Body of pancreas (tissue), 4 donors: ENCODE data around the gene ISCA1. TPM values are rescaled to one million over a fixed set of nuclear protein-coding genes. Genes with fewer than 3 reads are reported as not detected.

Experiments
- ATAC-seq: fragments of 150-250 bp; one replicate; pipeline ENCODE4 v1.9.1; 2016
- DNase-seq, 4 donors: peaks; one replicate each; pipeline ENCODE4 v3.0.0-alpha.2; 2019
- H3K27ac ChIP-seq, 4 donors: fragments of 200-600 bp; sonication (generic); 1 replicate in 3 of 4; 2 replicates in 1 of 4; pipeline versions ENCODE4 v1.5.1 to v1.6.1; 2016 to 2019; ENCODE audit warnings: mild to moderate bottlenecking in 1 of 4, mixed read lengths in 1 of 4, moderate library complexity in 1 of 4
- H3K27me3 ChIP-seq, 2 donors: fragments of 200-600 bp; sonication (generic); one replicate each; pipeline ENCODE4 v1.6.0; 2016; ENCODE audit warnings: mild to moderate bottlenecking in 1 of 2
- H3K36me3 ChIP-seq, 2 donors: fragments of 200-600 bp; sonication (generic); replicated peaks in 1 of 2; 2 replicates each; pipeline ENCODE4 v1.5.1; 2016; ENCODE audit warnings: low read depth in 2 of 2; ENCODE audit not compliant: insufficient read depth in 1 of 2
- H3K4me1 ChIP-seq: fragments of 200-600 bp; sonication (generic); one replicate; pipeline ENCODE4 v1.6.0; 2016
- H3K4me3 ChIP-seq, 2 donors: fragments of 200-600 bp; sonication (generic); 1 replicate in 1 of 2; 2 replicates in 1 of 2; pipeline ENCODE4 v1.5.1; 2016 to 2019
- H3K9me3 ChIP-seq, 3 donors: fragments of 200-600 bp; sonication (generic); 1 replicate in 2 of 3; 2 replicates in 1 of 3; pipeline ENCODE4 v1.5.1; 2016
- POLR2A ChIP-seq, 3 donors: fragments of 450-650 bp; IDR thresholded peaks; one replicate each; pipeline ENCODE4 v1.6.1; 2016; ENCODE audit warnings: antibody characterized with exemption in 3 of 3, mild to moderate bottlenecking in 2 of 3
- WGBS, 2 donors: methylation state at CpG; one replicate each; pipeline ENCODE4 v1.1.5; 2017; 5-methylcytosine and 5-hydroxymethylcytosine counted together
- intact Hi-C: fragments of 100-400 bp; cut with DNase I; formaldehyde crosslinking; loops from one replicate; pipeline ENCODE4 v1.15.1; 2023
- total RNA-seq, 2 donors: library from RNA; depleted of rRNA; stranded (reverse); fragments of >200 nt; gene quantifications; one replicate each; pipeline ENCODE4 v1.1.0, GENCODE V29; 2016
- TF ChIP-seq, protein P1 (sequence below), 7 experiments: fragments of 450-650 bp in 4 of 7; fragments of 200-600 bp in 3 of 7; sonication (generic) in 3 of 7; IDR thresholded peaks; one replicate each; pipeline ENCODE4 v1.5.1; 2016 to 2019; ENCODE audit warnings: antibody characterized with exemption in 7 of 7

The ISCA1 gene
- total RNA-seq, 2 donors from 2014 or later = 19.4 to 21.0 TPM

DNA sequence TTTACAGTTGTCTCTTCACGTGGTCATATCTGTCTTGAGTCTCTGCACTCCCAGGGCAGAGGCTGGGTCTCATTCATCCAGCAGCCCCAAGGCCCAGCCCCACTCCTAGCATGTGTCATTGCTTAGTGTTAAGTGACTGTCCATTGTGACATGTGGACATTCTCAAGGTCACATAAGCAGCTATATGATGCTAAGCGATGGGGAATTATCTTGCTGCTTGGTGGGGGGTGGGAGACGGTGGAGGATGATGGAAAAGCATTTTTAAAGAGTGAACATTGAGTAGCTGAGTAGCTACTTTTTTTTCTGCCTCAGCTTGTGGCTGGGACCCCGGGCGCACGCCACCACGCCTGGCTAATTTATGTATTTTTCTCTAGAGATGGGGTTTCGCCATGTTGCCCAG is 22.8 kb downstream of the ISCA1 start, which contains the start of gene C9orf153:
C9orf153 (minus strand) TSS at position 101 of the 400 bp plus-strand sequence. CDS start 30,054 bp downstream, outside the sequence.
- 85 to 86% methylated on average over 8 of the region's 8 CpGs for WGBS, 2 donors
- no peak within 1 kb of the TSS for H3K4me3 ChIP-seq
- H3K9me3 ChIP-seq = no peaks in the 10 kb centered on the region
- intact Hi-C loops = no loop called here
- TF ChIP-seq, protein P1, sequence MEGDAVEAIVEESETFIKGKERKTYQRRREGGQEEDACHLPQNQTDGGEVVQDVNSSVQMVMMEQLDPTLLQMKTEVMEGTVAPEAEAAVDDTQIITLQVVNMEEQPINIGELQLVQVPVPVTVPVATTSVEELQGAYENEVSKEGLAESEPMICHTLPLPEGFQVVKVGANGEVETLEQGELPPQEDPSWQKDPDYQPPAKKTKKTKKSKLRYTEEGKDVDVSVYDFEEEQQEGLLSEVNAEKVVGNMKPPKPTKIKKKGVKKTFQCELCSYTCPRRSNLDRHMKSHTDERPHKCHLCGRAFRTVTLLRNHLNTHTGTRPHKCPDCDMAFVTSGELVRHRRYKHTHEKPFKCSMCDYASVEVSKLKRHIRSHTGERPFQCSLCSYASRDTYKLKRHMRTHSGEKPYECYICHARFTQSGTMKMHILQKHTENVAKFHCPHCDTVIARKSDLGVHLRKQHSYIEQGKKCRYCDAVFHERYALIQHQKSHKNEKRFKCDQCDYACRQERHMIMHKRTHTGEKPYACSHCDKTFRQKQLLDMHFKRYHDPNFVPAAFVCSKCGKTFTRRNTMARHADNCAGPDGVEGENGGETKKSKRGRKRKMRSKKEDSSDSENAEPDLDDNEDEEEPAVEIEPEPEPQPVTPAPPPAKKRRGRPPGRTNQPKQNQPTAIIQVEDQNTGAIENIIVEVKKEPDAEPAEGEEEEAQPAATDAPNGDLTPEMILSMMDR (IDR thresholded peaks at IDR 0.05) = no peak
- TF ChIP-seq POLR2A (IDR thresholded peaks at IDR 0.05) = no peak
- H3K4me1 ChIP-seq = peaks cover 5% of the 10 kb centered on the region
- H3K36me3 ChIP-seq = peaks cover 0 to 6% of the 10 kb centered on the region in 2 donors
- ATAC-seq = no peak
- no peak for DNase-seq
- no peaks in the 10 kb centered on the region for H3K27me3 ChIP-seq
- H3K27ac ChIP-seq = no peak within 1 kb of the TSS

DNA sequence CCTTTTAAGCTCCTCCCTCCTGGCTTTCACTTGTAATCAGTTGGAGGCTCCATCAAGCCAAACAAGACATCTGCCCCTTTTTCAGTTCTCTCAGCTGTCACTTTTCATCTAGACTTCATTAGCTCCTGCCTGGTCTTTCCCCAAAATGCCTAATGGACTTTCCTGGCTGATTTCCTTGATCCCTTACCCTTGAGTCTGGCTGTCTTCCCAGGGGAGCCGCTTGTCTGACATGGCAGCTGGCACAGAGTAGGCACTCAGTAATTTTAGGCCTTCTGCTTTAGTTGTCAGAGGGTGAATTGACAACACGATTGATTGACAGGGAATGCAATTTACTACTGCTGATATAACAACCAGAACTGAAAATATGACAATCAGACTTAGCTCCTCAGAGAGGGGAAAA is 24.9 kb downstream of the ISCA1 start:
- H3K27me3 ChIP-seq = no peaks in the 10 kb centered on the region
- no peak overlapping the region for H3K27ac ChIP-seq
- H3K4me3 ChIP-seq = no peak overlapping the region
- H3K9me3 ChIP-seq = no peaks in the 10 kb centered on the region
- no peak for TF ChIP-seq POLR2A (IDR thresholded peaks at IDR 0.05)
- TF ChIP-seq, protein P1 (IDR thresholded peaks at IDR 0.05) = no peak
- WGBS, 2 donors = 55 to 84% methylated on average over 2 of the region's 2 CpGs
- no peaks in the 10 kb centered on the region for H3K36me3 ChIP-seq
- peaks cover 5% of the 10 kb centered on the region for H3K4me1 ChIP-seq
- no peak for DNase-seq
- ATAC-seq = no peak
- intact Hi-C loops = no loop called here

DNA sequence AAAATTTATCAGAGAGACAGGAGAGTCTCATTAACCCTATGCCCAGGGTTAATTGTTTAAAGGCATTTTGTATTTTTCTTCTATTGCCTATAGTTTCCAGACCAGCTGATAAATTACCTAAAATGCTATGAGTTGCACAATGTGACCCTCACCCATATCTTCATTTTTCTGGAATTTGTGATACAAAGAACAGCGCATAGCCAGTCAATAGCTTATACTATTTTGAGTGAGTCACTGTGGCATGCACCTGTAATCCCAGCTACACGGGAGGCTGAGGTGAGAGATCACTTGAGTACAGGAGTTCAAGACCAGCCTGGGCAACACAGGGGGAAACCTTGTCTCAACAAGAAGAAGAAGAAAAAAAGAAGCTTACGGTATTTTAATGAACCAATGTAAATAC is 25.7 kb downstream of the ISCA1 start:
- Histone ChIP-seq H3K9me3 (no peaks in the 10 kb centered on the region), H3K36me3 (no peaks in the 10 kb centered on the region), H3K4me1 (peaks cover 5% of the 10 kb centered on the region), H3K27ac (peak overlapping the region in 1 of 4 donors; percentile 12), H3K27me3 (no peaks in the 10 kb centered on the region), H3K4me3 (no peak overlapping the region)
- WGBS, 2 donors = 55 to 63% methylated on average over 3 of the region's 3 CpGs
- TF ChIP-seq, protein P1 (IDR thresholded peaks at IDR 0.05) = no peak
- TF ChIP-seq POLR2A (IDR thresholded peaks at IDR 0.05) = no peak
- ATAC-seq (peak; percentile 30), DNase-seq (no peak)
- intact Hi-C loops = no loop called here

DNA sequence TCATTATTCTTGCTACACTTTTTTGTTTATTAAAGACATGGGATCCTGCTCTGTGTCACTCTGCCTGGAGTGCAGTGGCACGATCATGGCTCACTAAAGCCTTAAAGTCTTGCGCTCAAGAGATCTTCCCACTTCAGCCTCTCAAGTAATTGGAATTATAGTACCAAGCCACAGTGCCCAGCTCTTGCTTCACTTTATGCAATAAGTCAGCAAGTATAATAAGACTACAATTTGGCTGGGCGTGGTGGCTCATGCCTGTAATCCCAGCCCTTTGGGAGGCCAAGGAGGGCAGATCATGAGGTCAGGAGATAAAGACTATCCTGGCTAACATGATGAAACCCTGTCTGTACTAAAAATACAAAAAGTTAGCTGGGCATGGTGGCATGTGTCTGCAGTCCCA is 28.8 kb downstream of the ISCA1 start:
- TF ChIP-seq POLR2A (IDR thresholded peaks at IDR 0.05) = no peak
- TF ChIP-seq, protein P1 (IDR thresholded peaks at IDR 0.05) = no peak
- Histone ChIP-seq H3K9me3 (no peaks in the 10 kb centered on the region), H3K4me1 (peaks cover 5% of the 10 kb centered on the region), H3K27ac (no peak overlapping the region), H3K4me3 (no peak overlapping the region), H3K36me3 (no peaks in the 10 kb centered on the region), H3K27me3 (no peaks in the 10 kb centered on the region)
- WGBS, 2 donors = 93 to 96% methylated on average over 3 of the region's 3 CpGs
- DNase-seq (no peak), ATAC-seq (no peak)
- intact Hi-C loops = no loop called here

DNA sequence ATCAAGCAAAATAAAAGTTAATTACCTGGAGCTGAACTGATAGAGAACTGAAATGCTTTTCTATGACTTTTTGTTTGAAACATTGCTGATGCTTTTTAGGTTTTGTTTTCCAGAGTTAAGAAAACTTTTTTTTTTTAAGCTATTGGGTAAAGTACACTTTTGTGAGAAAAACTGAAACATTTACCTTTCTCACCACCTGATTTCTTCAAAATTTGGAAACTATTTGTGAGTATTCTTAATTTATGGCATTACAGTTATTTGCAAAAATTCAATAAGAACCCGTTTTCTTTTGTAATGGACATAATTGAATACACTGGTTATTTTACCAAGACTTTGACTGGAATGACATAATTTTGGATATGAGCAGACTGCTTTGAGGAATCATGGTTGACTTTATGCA is 29.5 kb downstream of the ISCA1 start:
- Histone ChIP-seq H3K9me3 (no peaks in the 10 kb centered on the region), H3K36me3 (no peaks in the 10 kb centered on the region)

More for the DNA sequence above, 29.5 kb downstream of the ISCA1 start:
- TF ChIP-seq, protein P1 (IDR thresholded peaks at IDR 0.05) = no peak
- no peak for TF ChIP-seq POLR2A (IDR thresholded peaks at IDR 0.05)
- no peak for ATAC-seq
- WGBS, 2 donors = 83 to 93% methylated on average over 1 of the region's 1 CpG
- Histone ChIP-seq H3K4me1 (peaks cover 5% of the 10 kb centered on the region), H3K27me3 (no peaks in the 10 kb centered on the region), H3K27ac (no peak overlapping the region), H3K4me3 (no peak overlapping the region)
- intact Hi-C loops = no loop called here
- DNase-seq = no peak
